ENCODE measurements around the gene NAA30.
"Not testable (repeated sequence)": the region's sequence is repeated elsewhere in the genome, so short reads cannot be mapped to it uniquely, and the experiment has no call there.

The NAA30 gene

GRCh38 chr14:57390037-57390805 is at the start of gene NAA30:
NAA30 (plus strand) TSS chr14:57390586; CDS start chr14:57390958, 372 bp downstream.
- DNase-seq: peak; percentile 95

GRCh38 chr14:57343545-57344297 is 46.7 kb upstream of the NAA30 start:
- not testable (repeated sequence) for DNase-seq

- DNase-seq: no peak
Measured at GRCh38 chr14:57345106-57345505, 45.3 kb upstream of the NAA30 start.

GRCh38 chr14:57346741-57347140 is 43.6 kb upstream of the NAA30 start:
- peak; percentile 1 for DNase-seq

GRCh38 chr14:57352396-57353170 is 37.8 kb upstream of the NAA30 start:
- DNase-seq: no peak

- DNase-seq: no peak
Measured at GRCh38 chr14:57355081-57355800, 35.1 kb upstream of the NAA30 start.

- no peak for DNase-seq
Measured at GRCh38 chr14:57362361-57362760, 28.0 kb upstream of the NAA30 start.

GRCh38 chr14:57364659-57365450 is 25.5 kb upstream of the NAA30 start:
- no peak for DNase-seq

- DNase-seq: not testable (repeated sequence)
Measured at GRCh38 chr14:57370187-57370586, 20.2 kb upstream of the NAA30 start.

- DNase-seq: no peak
Measured at GRCh38 chr14:57371013-57371412, 19.4 kb upstream of the NAA30 start.

- no peak for DNase-seq
Measured at GRCh38 chr14:57375156-57375555, 15.2 kb upstream of the NAA30 start.

- no peak for DNase-seq
Measured at GRCh38 chr14:57378661-57379060, 11.7 kb upstream of the NAA30 start.

GRCh38 chr14:57380935-57381334 is 9.5 kb upstream of the NAA30 start:
- no peak for DNase-seq

GRCh38 chr14:57382283-57382682 is 8.1 kb upstream of the NAA30 start:
- DNase-seq: no peak

- no peak for DNase-seq
Measured at GRCh38 chr14:57383125-57383745, 7.2 kb upstream of the NAA30 start.

- no peak for DNase-seq
Measured at GRCh38 chr14:57388067-57388466, 2.3 kb upstream of the NAA30 start.

GRCh38 chr14:57389646-57390036 is 745 bp upstream of the NAA30 start:
- no peak for DNase-seq

GRCh38 chr14:57390806-57391516 is 575 bp downstream of the NAA30 start:
- DNase-seq: no peak

GRCh38 chr14:57391517-57392195 is 1.3 kb downstream of the NAA30 start:
- DNase-seq: no peak

- DNase-seq: no peak
Measured at GRCh38 chr14:57392830-57393229, 2.4 kb downstream of the NAA30 start.

Measured in NCI-H510A (cell line).